Esophagus muscularis mucosa (tissue), 4 donors: ENCODE data around the gene MYRIP. TPM values are rescaled to one million over a fixed set of nuclear protein-coding genes. Genes with fewer than 3 reads are reported as not detected.

Source experiments
- DNase-seq: peaks from one replicate; pipeline ENCODE4 v3.0.0-alpha.2; 2017; ENCODE audit errors: extremely low spot score
- H3K27ac ChIP-seq, 4 donors: fragments of 200-600 bp; sonication (generic); replicated peaks in 1 of 4; 1 replicate in 3 of 4; 2 replicates in 1 of 4; pipeline ENCODE4 v1.5.1; 2016 to 2019; ENCODE audit warnings: mild to moderate bottlenecking in 1 of 4
- H3K27me3 ChIP-seq, 4 donors: fragments of 200-600 bp; sonication (generic); one replicate each; pipeline versions ENCODE4 v1.5.1 to v1.6.0; 2016 to 2019
- H3K36me3 ChIP-seq, 4 donors: fragments of 200-600 bp; sonication (generic); one replicate each; pipeline ENCODE4 v1.5.1; 2016 to 2019
- H3K4me1 ChIP-seq, 4 donors: fragments of 200-600 bp; sonication (generic); one replicate each; pipeline ENCODE4 v1.5.1; 2016 to 2019
- H3K4me3 ChIP-seq, 4 donors: fragments of 200-600 bp; sonication (generic); 1 replicate in 2 of 4; 2 replicates in 2 of 4; pipeline ENCODE4 v1.5.1; 2016 to 2019; ENCODE audit warnings: mild to moderate bottlenecking in 4 of 4, moderate library complexity in 1 of 4
- H3K9me3 ChIP-seq, 4 donors: fragments of 200-600 bp; sonication (generic); 1 replicate in 3 of 4; 2 replicates in 1 of 4; pipeline ENCODE4 v1.5.1; 2016 to 2019
- CTCF ChIP-seq, 3 experiments: fragments of 200-600 bp in 2 of 3; fragments of 450-650 bp in 1 of 3; sonication (generic) in 2 of 3; IDR thresholded peaks; one replicate each; pipeline ENCODE4 v1.5.1; 2017 to 2019; ENCODE audit warnings: antibody characterized with exemption in 3 of 3, mild to moderate bottlenecking in 2 of 3, moderate library complexity in 1 of 3
- EP300 ChIP-seq: sonication (generic); formaldehyde crosslinking; IDR thresholded peaks from one replicate; pipeline ENCODE4 v1.6.1; 2017; ENCODE audit warnings: antibody characterized with exemption
- POLR2A ChIP-seq: fragments of 450-650 bp; IDR thresholded peaks from one replicate; pipeline ENCODE4 v1.6.1; 2017; ENCODE audit warnings: antibody characterized with exemption, moderate library complexity, mild to moderate bottlenecking, low read depth
- POLR2AphosphoS5 ChIP-seq, 2 donors: sonication (generic); formaldehyde crosslinking; IDR thresholded peaks; one replicate each; pipeline ENCODE4 v1.6.1; 2017; ENCODE audit warnings: antibody characterized with exemption in 2 of 2
- WGBS: methylation state at CpG from one replicate; pipeline ENCODE4 v1.1.5; 2018; 5-methylcytosine and 5-hydroxymethylcytosine counted together
- intact Hi-C: fragments of 100-400 bp; cut with DNase I; formaldehyde crosslinking; loops from one replicate; pipeline ENCODE4 v1.15.1; 2023
- total RNA-seq, 4 donors: library from RNA; depleted of rRNA; stranded (reverse); fragments of >200 nt; gene quantifications; one replicate each; pipeline versions ENCODE4 v1.1.0 to v1.2.1, GENCODE V29; 2016

Gene MYRIP
- total RNA-seq, 4 donors from 2014 or later = 3.3 to 7.2 (median 5.8) TPM

- no peak overlapping the region for H3K4me3 ChIP-seq
- 86% methylated on average over 5 of the region's 5 CpGs for WGBS
- no peaks in the 10 kb centered on the region for H3K27me3 ChIP-seq
- TF ChIP-seq CTCF (IDR thresholded peaks at IDR 0.05) (no peak), POLR2A (no peak), POLR2AphosphoS5 (IDR thresholded peaks at IDR 0.05) (no peak), EP300 (no peak)
- peaks cover 0 to 11% (median 0%) of the 10 kb centered on the region in 4 donors for H3K4me1 ChIP-seq
- intact Hi-C loops = no loop called here
- no peak for DNase-seq
- no peak overlapping the region for H3K27ac ChIP-seq
- no peaks in the 10 kb centered on the region for H3K9me3 ChIP-seq
- no peaks in the 10 kb centered on the region for H3K36me3 ChIP-seq
Observed at GRCh38 chr3:40226636-40227035, 417.2 kb downstream of the MYRIP start.

DNA sequence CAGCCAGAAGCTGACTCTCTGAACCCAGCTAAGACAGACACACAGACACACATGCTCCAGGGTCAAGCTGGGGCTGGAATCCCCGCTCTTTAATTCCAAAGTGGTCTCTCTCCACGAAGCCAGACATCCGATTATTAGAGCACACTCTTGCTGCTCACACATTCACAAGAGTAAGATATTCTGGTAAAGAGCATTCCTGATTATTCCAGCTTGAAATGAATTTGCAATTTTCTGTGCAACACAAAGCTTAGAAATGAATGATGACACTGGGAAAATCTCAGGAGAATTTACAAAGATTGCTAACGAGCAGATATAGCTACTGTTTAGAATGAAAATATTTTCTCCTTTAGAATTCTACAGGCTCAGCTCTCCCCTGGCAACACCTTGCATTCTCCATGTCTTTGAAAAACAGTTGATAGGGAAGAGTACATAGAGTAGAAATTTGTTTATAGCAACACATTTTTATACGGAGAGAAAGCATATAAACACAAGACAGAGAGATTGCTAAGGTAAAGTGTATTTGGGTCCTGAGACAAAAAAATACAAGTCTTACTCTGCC is 419.5 kb downstream of the MYRIP start:
- 76% methylated on average over 5 of the region's 5 CpGs for WGBS

DNA sequence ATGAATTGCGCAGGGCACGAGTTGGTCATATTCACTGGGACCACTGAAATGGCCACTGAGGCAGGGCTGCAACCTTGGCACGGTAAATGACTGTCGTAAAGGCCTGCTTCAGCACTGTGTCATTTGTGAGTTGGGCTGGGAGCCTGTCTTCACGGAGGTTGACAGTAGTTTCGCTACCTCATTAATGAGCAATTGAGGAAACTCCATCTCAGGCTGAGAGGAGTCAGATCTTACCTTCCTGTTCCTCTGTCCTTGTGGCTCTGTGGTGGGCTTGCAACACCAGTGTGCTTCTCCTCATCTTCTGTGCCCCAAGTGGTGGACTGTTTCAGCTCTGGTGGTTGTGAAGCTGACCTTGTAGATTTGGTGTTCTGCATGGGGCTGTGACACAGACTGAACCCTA is 420.0 kb downstream of the MYRIP start:
- no peaks in the 10 kb centered on the region for H3K9me3 ChIP-seq
- no peak overlapping the region for H3K4me3 ChIP-seq
- DNase-seq = peak; percentile 81
- TF ChIP-seq EP300 = no peak
- H3K4me1 ChIP-seq = peaks cover 0 to 11% (median 0%) of the 10 kb centered on the region in 4 donors
- intact Hi-C loops = no loop called here
- H3K36me3 ChIP-seq = peaks cover 0 to under 1% (median 0%) of the 10 kb centered on the region in 4 donors
- no peak overlapping the region for H3K27ac ChIP-seq
- WGBS = 76% methylated on average over 6 of the region's 6 CpGs
- no peaks in the 10 kb centered on the region for H3K27me3 ChIP-seq

More for the DNA sequence above, 419.5 kb downstream of the MYRIP start:
- Histone ChIP-seq H3K9me3 (no peaks in the 10 kb centered on the region), H3K36me3 (no peaks in the 10 kb centered on the region), H3K27me3 (no peaks in the 10 kb centered on the region), H3K4me1 (peaks cover 0 to 11% (median 0%) of the 10 kb centered on the region in 4 donors), H3K27ac (no peak overlapping the region), H3K4me3 (no peak overlapping the region)
- DNase-seq = no peak
- intact Hi-C loops = no loop called here
- TF ChIP-seq EP300 (no peak), POLR2AphosphoS5 (IDR thresholded peaks at IDR 0.05) (no peak), POLR2A (no peak), CTCF (IDR thresholded peaks at IDR 0.05) (no peak)

GRCh38 chr3:40229963-40230362 is 420.6 kb downstream of the MYRIP start:
- no peak for TF ChIP-seq CTCF (IDR thresholded peaks at IDR 0.05)
- no peak for TF ChIP-seq POLR2AphosphoS5 (IDR thresholded peaks at IDR 0.05)
- TF ChIP-seq EP300 = no peak
- TF ChIP-seq POLR2A = no peak

DNA sequence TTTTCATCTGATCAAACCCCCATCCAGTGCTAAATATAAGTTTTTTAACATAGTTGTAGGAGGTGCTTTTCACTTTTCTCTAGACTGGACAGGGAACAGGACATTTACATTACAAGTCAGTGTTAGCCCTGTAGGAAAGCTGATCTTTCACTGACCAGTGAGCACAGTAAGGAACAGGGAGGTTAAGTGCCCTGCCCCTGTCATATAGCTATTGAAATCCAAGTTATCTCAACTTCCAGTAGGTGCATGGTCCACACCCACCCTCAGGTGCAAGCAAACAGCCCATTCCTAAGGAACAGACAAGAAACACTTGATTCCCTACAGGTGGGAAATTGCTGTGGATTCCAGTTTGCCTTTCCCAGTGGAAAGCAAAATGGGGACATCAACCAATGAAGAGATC is 421.0 kb downstream of the MYRIP start:
- Histone ChIP-seq H3K36me3 (peaks cover 0 to 3% (median 0%) of the 10 kb centered on the region in 4 donors), H3K4me3 (no peak overlapping the region), H3K27me3 (no peaks in the 10 kb centered on the region), H3K4me1 (peaks cover 0 to 11% (median 0%) of the 10 kb centered on the region in 4 donors), H3K27ac (no peak overlapping the region), H3K9me3 (no peaks in the 10 kb centered on the region)
- no peak for TF ChIP-seq POLR2AphosphoS5 (IDR thresholded peaks at IDR 0.05)
- TF ChIP-seq POLR2A = no peak
- TF ChIP-seq EP300 = no peak
- no peak for TF ChIP-seq CTCF (IDR thresholded peaks at IDR 0.05)
- intact Hi-C loops = no loop called here
- peak; percentile 34 for DNase-seq

More at GRCh38 chr3:40229963-40230362, 420.6 kb downstream of the MYRIP start:
- Histone ChIP-seq H3K27ac (no peak overlapping the region), H3K4me3 (no peak overlapping the region), H3K4me1 (peaks cover 0 to 11% (median 0%) of the 10 kb centered on the region in 4 donors), H3K36me3 (peaks cover 0 to 3% (median 0%) of the 10 kb centered on the region in 4 donors), H3K27me3 (no peaks in the 10 kb centered on the region), H3K9me3 (no peaks in the 10 kb centered on the region)
- peak; percentile 45 for DNase-seq
- 58% methylated on average over 1 of the region's 1 CpG for WGBS
- intact Hi-C loops = no loop called here
